Ishikawa (cell line): ENCODE data around the gene HELZ.

Experiments used
- CEBPB ChIP-seq: IDR thresholded peaks from 2 replicates; pipeline ENCODE4 v1.6.1; 2012
- RAD21 ChIP-seq: IDR thresholded peaks from 2 replicates; pipeline ENCODE4 v1.6.1; 2012; ENCODE audit warnings: low read depth

GRCh38 chr17:67246403-67246652, 1.3 kb upstream of the HELZ start:
- TF ChIP-seq CEBPB (no peak), RAD21 (no peak)
